Kidney epithelial cell (primary cell): ENCODE results near the gene TGFA. TPM values are rescaled to one million over a fixed set of nuclear protein-coding genes. Genes with fewer than 3 reads are reported as not detected.

Experiments used
- DNase-seq: peaks from one replicate; pipeline ENCODE4 v3.0.0-alpha.2; 2010; ENCODE audit warnings: low read depth
- H3K27me3 ChIP-seq: 2 replicates; pipeline ENCODE4 v1.6.0; 2011; ENCODE audit warnings: low read length; ENCODE audit not compliant: control insufficient read depth, insufficient read depth
- H3K36me3 ChIP-seq: 2 replicates; pipeline ENCODE4 v1.5.1; 2011; ENCODE audit warnings: low read length; ENCODE audit not compliant: control insufficient read depth, insufficient read depth
- H3K4me3 ChIP-seq: 2 replicates; pipeline ENCODE4 v1.5.1; 2011; ENCODE audit warnings: low read depth, mild to moderate bottlenecking, control low read depth, low read length
- CTCF ChIP-seq: IDR thresholded peaks from 2 replicates; pipeline ENCODE4 v1.5.1; 2011; ENCODE audit warnings: mild to moderate bottlenecking, moderate library complexity, low read length, control low read depth, inconsistent platforms; ENCODE audit not compliant: insufficient read depth, poor library complexity, severe bottlenecking
- total RNA-seq: library from RNA; depleted of rRNA; stranded (reverse); fragments of >200 nt; gene quantifications from 2 replicates; pipeline ENCODE4 v1.2.3, GENCODE V29; 2015

TGFA gene
- total RNA-seq, 1 donor from 2014 or later: 72.1 TPM

GRCh38 chr2:70443078-70443465, 110.6 kb downstream of the TGFA start:
- no peak for DNase-seq
- no peaks in the 10 kb centered on the region for H3K36me3 ChIP-seq
- no peak for TF ChIP-seq CTCF
- H3K4me3 ChIP-seq: no peak overlapping the region
- no peaks in the 10 kb centered on the region for H3K27me3 ChIP-seq

GRCh38 chr2:70442301-70443077, 111.1 kb downstream of the TGFA start:
- Histone ChIP-seq H3K4me3 (no peak overlapping the region), H3K36me3 (no peaks in the 10 kb centered on the region), H3K27me3 (no peaks in the 10 kb centered on the region)
- DNase-seq: no peak
- TF ChIP-seq CTCF: no peak

- Histone ChIP-seq H3K4me3 (no peak overlapping the region), H3K36me3 (no peaks in the 10 kb centered on the region), H3K27me3 (no peaks in the 10 kb centered on the region)
- DNase-seq: no peak
- TF ChIP-seq CTCF: no peak
These were observed 113.0 kb downstream of the TGFA start for GRCh38 chr2:70440621-70441020.

- DNase-seq: no peak
- no peak overlapping the region for H3K4me3 ChIP-seq
- TF ChIP-seq CTCF: no peak
- H3K27me3 ChIP-seq: no peaks in the 10 kb centered on the region
- no peaks in the 10 kb centered on the region for H3K36me3 ChIP-seq
These were observed 118.5 kb downstream of the TGFA start for GRCh38 chr2:70435138-70435537.

GRCh38 chr2:70433315-70433714, 120.3 kb downstream of the TGFA start:
- no peak for TF ChIP-seq CTCF
- Histone ChIP-seq H3K27me3 (no peaks in the 10 kb centered on the region), H3K4me3 (no peak overlapping the region), H3K36me3 (no peaks in the 10 kb centered on the region)
- DNase-seq: no peak

- TF ChIP-seq CTCF: no peak
These were observed 121.8 kb downstream of the TGFA start for GRCh38 chr2:70431716-70432347.

More at GRCh38 chr2:70431716-70432347, 121.8 kb downstream of the TGFA start:
- H3K27me3 ChIP-seq: no peaks in the 10 kb centered on the region
- no peaks in the 10 kb centered on the region for H3K36me3 ChIP-seq
- H3K4me3 ChIP-seq: no peak overlapping the region
- DNase-seq: no peak
